SK-N-MC (cell line): ENCODE measurements around the gene TSPAN16.

Source experiments
- EZH2 ChIP-seq: fragments of 200-600 bp; sonication (generic); IDR thresholded peaks from one replicate; pipeline ENCODE4 v1.6.1; 2017; ENCODE audit warnings: antibody characterized with exemption
- POLR2AphosphoS5 ChIP-seq: IDR thresholded peaks from 2 replicates; pipeline ENCODE4 v1.6.1; 2012; ENCODE audit warnings: mild to moderate bottlenecking, low read depth, low read length, borderline replicate concordance

DNA sequence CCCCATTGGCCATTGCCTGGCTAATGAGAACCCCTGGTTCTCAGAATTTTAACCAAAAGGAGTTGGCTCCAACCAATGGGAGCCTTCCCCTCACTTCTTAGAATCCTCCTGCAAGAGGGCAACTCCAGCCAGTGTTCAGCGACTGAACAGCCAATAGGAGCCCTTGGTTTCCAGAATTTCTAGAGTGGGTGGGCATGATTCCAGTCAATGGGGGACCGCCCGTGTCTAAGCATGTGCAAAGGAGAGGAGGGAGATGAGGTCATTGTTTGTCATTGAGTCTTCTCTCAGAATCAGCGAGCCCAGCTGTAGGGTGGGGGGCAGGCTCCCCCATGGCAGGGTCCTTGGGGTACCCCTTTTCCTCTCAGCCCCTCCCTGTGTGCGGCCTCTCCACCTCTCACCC, 69.0 kb downstream of the TSPAN16 start:
- no peak for TF ChIP-seq POLR2AphosphoS5
- TF ChIP-seq EZH2: no peak
